ENCODE results near the gene PSEN2.

PSEN2 gene

GRCh38 chr1:226892524-226892875 lies 22.1 kb downstream of the PSEN2 start:
- DNase-seq (ENCODE audit: low read depth, low spot score), result no peak
- Histone ChIP-seq H3K36me3 (ENCODE audit: insufficient read depth, low read length) (no peaks in the 10 kb centered on the region), H3K9ac (ENCODE audit: insufficient read length) (no peak overlapping the region), H3K27ac (no peak overlapping the region), H3K9me3 (ENCODE audit: low read depth, low read length) (no peaks in the 10 kb centered on the region), H3K4me3 (no peak overlapping the region)
- TF ChIP-seq FOXP2 (optimal IDR thresholded peaks at IDR 0.05; ENCODE audit: control extremely low read depth, extremely low read length, insufficient read depth) (no peak), POLR2AphosphoS5 (IDR thresholded peaks at IDR 0.05; ENCODE audit: borderline replicate concordance, low read depth, low read length) (no peak), EZH2 (IDR thresholded peaks at IDR 0.05) (no peak)

DNA sequence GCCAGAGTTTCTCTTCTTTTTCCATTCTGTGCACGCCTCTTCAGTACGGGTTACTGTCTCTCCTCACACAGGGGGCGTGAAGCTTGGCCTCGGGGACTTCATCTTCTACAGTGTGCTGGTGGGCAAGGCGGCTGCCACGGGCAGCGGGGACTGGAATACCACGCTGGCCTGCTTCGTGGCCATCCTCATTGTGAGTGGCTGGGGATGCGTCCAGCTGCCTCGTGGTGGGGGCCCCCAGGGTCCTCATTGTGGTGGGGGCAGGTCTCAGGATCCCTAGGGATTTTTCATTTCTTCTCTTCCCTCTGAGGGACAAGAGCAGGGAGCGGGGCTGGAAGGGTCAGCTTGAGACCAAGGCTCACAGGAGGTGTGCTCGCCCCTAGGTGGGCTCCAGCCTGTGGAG lies 23.5 kb downstream of the PSEN2 start:
- Histone ChIP-seq H3K9ac (ENCODE audit: insufficient read length) (no peak overlapping the region), H3K27ac (no peak overlapping the region), H3K36me3 (ENCODE audit: insufficient read depth, low read length) (no peaks in the 10 kb centered on the region), H3K4me3 (no peak overlapping the region), H3K9me3 (ENCODE audit: low read depth, low read length) (no peaks in the 10 kb centered on the region)
- DNase-seq (ENCODE audit: low read depth, low spot score), result no peak
- TF ChIP-seq FOXP2 (optimal IDR thresholded peaks at IDR 0.05; ENCODE audit: control extremely low read depth, extremely low read length, insufficient read depth), result no peak
- TF ChIP-seq POLR2AphosphoS5 (IDR thresholded peaks at IDR 0.05; ENCODE audit: borderline replicate concordance, low read depth, low read length), result no peak
- no peak for TF ChIP-seq EZH2 (IDR thresholded peaks at IDR 0.05)

DNA sequence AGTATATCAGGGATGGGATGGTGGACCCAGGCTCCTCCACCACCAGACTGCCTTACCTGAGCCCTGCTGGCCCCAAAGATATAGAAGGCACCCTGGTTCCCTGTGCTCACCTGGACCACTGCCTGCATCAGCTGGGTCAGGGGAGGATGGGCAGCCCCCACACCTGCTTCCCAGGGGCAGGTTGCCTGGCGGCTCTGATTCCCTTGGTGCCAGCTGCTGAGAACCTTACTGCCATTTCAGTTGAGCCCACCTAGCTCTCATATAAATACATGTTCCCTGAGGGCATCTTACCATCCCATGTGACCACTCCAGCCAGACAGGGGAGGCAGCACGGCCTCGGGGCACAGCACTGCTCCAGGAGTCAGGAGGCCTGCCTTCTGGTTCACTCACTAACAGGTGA lies 24.4 kb downstream of the PSEN2 start:
- Histone ChIP-seq H3K4me3 (no peak overlapping the region), H3K27ac (no peak overlapping the region), H3K9me3 (ENCODE audit: low read depth, low read length) (no peaks in the 10 kb centered on the region), H3K9ac (ENCODE audit: insufficient read length) (no peak overlapping the region), H3K36me3 (ENCODE audit: insufficient read depth, low read length) (no peaks in the 10 kb centered on the region)
- no peak for TF ChIP-seq EZH2 (IDR thresholded peaks at IDR 0.05)
- no peak for TF ChIP-seq FOXP2 (optimal IDR thresholded peaks at IDR 0.05; ENCODE audit: control extremely low read depth, extremely low read length, insufficient read depth)
- no peak for TF ChIP-seq POLR2AphosphoS5 (IDR thresholded peaks at IDR 0.05; ENCODE audit: borderline replicate concordance, low read depth, low read length)
- DNase-seq (ENCODE audit: low read depth, low spot score), result no peak

DNA sequence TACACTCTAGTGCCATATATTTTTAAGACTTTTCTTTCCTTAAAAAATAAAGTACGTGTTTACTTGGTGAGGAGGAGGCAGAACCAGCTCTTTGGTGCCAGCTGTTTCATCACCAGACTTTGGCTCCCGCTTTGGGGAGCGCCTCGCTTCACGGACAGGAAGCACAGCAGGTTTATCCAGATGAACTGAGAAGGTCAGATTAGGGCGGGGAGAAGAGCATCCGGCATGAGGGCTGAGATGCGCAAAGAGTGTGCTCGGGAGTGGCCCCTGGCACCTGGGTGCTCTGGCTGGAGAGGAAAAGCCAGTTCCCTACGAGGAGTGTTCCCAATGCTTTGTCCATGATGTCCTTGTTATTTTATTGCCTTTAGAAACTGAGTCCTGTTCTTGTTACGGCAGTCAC lies 25.2 kb downstream of the PSEN2 start:
- Histone ChIP-seq H3K4me3 (no peak overlapping the region), H3K9me3 (ENCODE audit: low read depth, low read length) (no peaks in the 10 kb centered on the region), H3K27ac (no peak overlapping the region), H3K36me3 (ENCODE audit: insufficient read depth, low read length) (no peaks in the 10 kb centered on the region), H3K9ac (ENCODE audit: insufficient read length) (no peak overlapping the region)
- no peak for DNase-seq (ENCODE audit: low read depth, low spot score)
- TF ChIP-seq POLR2AphosphoS5 (IDR thresholded peaks at IDR 0.05; ENCODE audit: borderline replicate concordance, low read depth, low read length) (no peak), FOXP2 (optimal IDR thresholded peaks at IDR 0.05; ENCODE audit: control extremely low read depth, extremely low read length, insufficient read depth) (no peak), EZH2 (IDR thresholded peaks at IDR 0.05) (no peak)

- H3K4me3 ChIP-seq, result no peak overlapping the region
- DNase-seq (ENCODE audit: low read depth, low spot score), result no peak
- no peak overlapping the region for H3K9ac ChIP-seq (ENCODE audit: insufficient read length)
- TF ChIP-seq EZH2 (IDR thresholded peaks at IDR 0.05) (no peak), FOXP2 (optimal IDR thresholded peaks at IDR 0.05; ENCODE audit: control extremely low read depth, extremely low read length, insufficient read depth) (no peak), POLR2AphosphoS5 (IDR thresholded peaks at IDR 0.05; ENCODE audit: borderline replicate concordance, low read depth, low read length) (no peak)
- H3K36me3 ChIP-seq (ENCODE audit: insufficient read depth, low read length), result no peaks in the 10 kb centered on the region
- H3K27ac ChIP-seq, result no peak overlapping the region
- H3K9me3 ChIP-seq (ENCODE audit: low read depth, low read length), result no peaks in the 10 kb centered on the region
Measured at GRCh38 chr1:226898246-226898645, 27.8 kb downstream of the PSEN2 start.

GRCh38 chr1:226901421-226901820 lies 31.0 kb downstream of the PSEN2 start:
- TF ChIP-seq POLR2AphosphoS5 (IDR thresholded peaks at IDR 0.05; ENCODE audit: borderline replicate concordance, low read depth, low read length), result no peak
- TF ChIP-seq EZH2 (IDR thresholded peaks at IDR 0.05), result no peak
- no peak for TF ChIP-seq FOXP2 (optimal IDR thresholded peaks at IDR 0.05; ENCODE audit: control extremely low read depth, extremely low read length, insufficient read depth)
- DNase-seq (ENCODE audit: low read depth, low spot score), result no peak
- Histone ChIP-seq H3K9me3 (ENCODE audit: low read depth, low read length) (no peaks in the 10 kb centered on the region), H3K4me3 (no peak overlapping the region), H3K36me3 (ENCODE audit: insufficient read depth, low read length) (no peaks in the 10 kb centered on the region), H3K9ac (ENCODE audit: insufficient read length) (no peak overlapping the region), H3K27ac (no peak overlapping the region)

DNA sequence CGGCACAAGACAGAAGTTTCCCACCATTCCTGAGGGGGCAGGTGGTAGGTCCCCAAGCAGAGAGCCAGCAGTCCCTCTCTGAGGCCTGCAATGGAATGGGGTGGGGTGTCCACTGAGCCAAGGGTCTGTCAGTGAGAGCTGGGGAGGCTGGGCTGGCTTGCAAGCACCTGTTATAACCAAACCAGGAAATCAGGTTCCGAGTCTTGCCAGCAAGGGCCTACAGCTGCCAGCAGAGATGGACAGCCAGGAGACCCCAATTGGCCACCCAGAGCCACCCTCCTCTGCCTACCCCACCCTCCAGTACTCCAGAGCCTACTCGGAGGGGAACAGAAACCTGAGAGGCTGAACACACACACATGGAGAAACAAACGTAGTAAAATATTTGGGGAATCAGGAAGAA lies 32.2 kb downstream of the PSEN2 start:
- TF ChIP-seq POLR2AphosphoS5 (IDR thresholded peaks at IDR 0.05; ENCODE audit: borderline replicate concordance, low read depth, low read length) (no peak), FOXP2 (optimal IDR thresholded peaks at IDR 0.05; ENCODE audit: control extremely low read depth, extremely low read length, insufficient read depth) (no peak), EZH2 (IDR thresholded peaks at IDR 0.05) (no peak)
- no peak for DNase-seq (ENCODE audit: low read depth, low spot score)
- H3K27ac ChIP-seq, result no peak overlapping the region
- no peak overlapping the region for H3K9ac ChIP-seq (ENCODE audit: insufficient read length)
- H3K36me3 ChIP-seq (ENCODE audit: insufficient read depth, low read length), result no peaks in the 10 kb centered on the region
- no peaks in the 10 kb centered on the region for H3K9me3 ChIP-seq (ENCODE audit: low read depth, low read length)
- H3K4me3 ChIP-seq, result no peak overlapping the region

GRCh38 chr1:226903819-226904716 lies 33.7 kb downstream of the PSEN2 start:
- no peak for TF ChIP-seq POLR2AphosphoS5 (IDR thresholded peaks at IDR 0.05; ENCODE audit: borderline replicate concordance, low read depth, low read length)
- no peak for TF ChIP-seq EZH2 (IDR thresholded peaks at IDR 0.05)
- TF ChIP-seq FOXP2 (optimal IDR thresholded peaks at IDR 0.05; ENCODE audit: control extremely low read depth, extremely low read length, insufficient read depth), result no peak
- Histone ChIP-seq H3K36me3 (ENCODE audit: insufficient read depth, low read length) (no peaks in the 10 kb centered on the region), H3K4me3 (no peak overlapping the region), H3K9ac (ENCODE audit: insufficient read length) (no peak overlapping the region), H3K9me3 (ENCODE audit: low read depth, low read length) (no peaks in the 10 kb centered on the region), H3K27ac (no peak overlapping the region)
- no peak for DNase-seq (ENCODE audit: low read depth, low spot score)
